Mesenchymal stem cell (in vitro differentiated cells and primary cell): ENCODE measurements around the gene STX4.

Source experiments
- DNase-seq: peaks from one replicate; pipeline ENCODE4 v3.0.0-alpha.2; 2013
- H2AFZ ChIP-seq: one replicate; pipeline ENCODE4 v1.6.1; 2013; ENCODE audit warnings: low read depth, mild to moderate bottlenecking, control low read depth, inconsistent platforms, low read length, moderate library complexity
- H2AK5ac ChIP-seq: 2 replicates; pipeline ENCODE4 v1.6.1; 2013; ENCODE audit warnings: low read length, moderate library complexity, mild to moderate bottlenecking, inconsistent platforms; ENCODE audit not compliant: severe bottlenecking
- H2BK120ac ChIP-seq: one replicate; pipeline ENCODE4 v1.6.1; 2013; ENCODE audit warnings: low read depth, mild to moderate bottlenecking, inconsistent platforms, low read length, moderate library complexity
- H2BK12ac ChIP-seq, 2 experiments: one replicate each; pipeline ENCODE4 v1.6.1; 2013; ENCODE audit warnings: inconsistent platforms in 2 of 2, low read length in 2 of 2, mild to moderate bottlenecking in 2 of 2, moderate library complexity in 2 of 2, control low read depth in 1 of 2
- H2BK15ac ChIP-seq: one replicate; pipeline ENCODE4 v1.6.1; 2013; ENCODE audit warnings: mild to moderate bottlenecking, low read depth, inconsistent platforms; ENCODE audit not compliant: poor library complexity, severe bottlenecking
- H2BK5ac ChIP-seq: 2 replicates; pipeline ENCODE4 v1.6.1; 2013; ENCODE audit warnings: low read depth, mild to moderate bottlenecking, low read length, control low read depth, inconsistent platforms; ENCODE audit not compliant: poor library complexity, severe bottlenecking
- H3K14ac ChIP-seq, 2 experiments: one replicate each; pipeline ENCODE4 v1.6.1; 2013; ENCODE audit warnings: inconsistent platforms in 2 of 2, low read length in 2 of 2, control low read depth in 1 of 2, mild to moderate bottlenecking in 1 of 2, moderate library complexity in 1 of 2
- H3K18ac ChIP-seq, 2 experiments: one replicate each; pipeline ENCODE4 v1.6.1; 2013; ENCODE audit warnings: inconsistent platforms in 2 of 2, low read length in 2 of 2, control low read depth in 1 of 2, low read depth in 1 of 2, mild to moderate bottlenecking in 1 of 2
- H3K23ac ChIP-seq, 2 experiments: one replicate each; pipeline ENCODE4 v1.6.1; 2013; ENCODE audit warnings: inconsistent platforms in 2 of 2, low read length in 2 of 2, mild to moderate bottlenecking in 2 of 2, moderate library complexity in 2 of 2, control low read depth in 1 of 2
- H3K27ac ChIP-seq: 2 replicates; pipeline ENCODE4 v1.5.1; 2013; ENCODE audit warnings: mild to moderate bottlenecking, moderate library complexity, low read length, control low read depth, inconsistent platforms; ENCODE audit not compliant: poor library complexity, severe bottlenecking
- H3K27me3 ChIP-seq, 2 experiments: 2 replicates each; pipeline versions ENCODE4 v1.6.1 to v1.7.0; 2013; ENCODE audit warnings: low read length in 2 of 2, mild to moderate bottlenecking in 2 of 2, moderate library complexity in 2 of 2, control low read depth in 1 of 2, inconsistent platforms in 1 of 2; ENCODE audit not compliant: control insufficient read depth in 1 of 2, insufficient read depth in 1 of 2
- H3K36me3 ChIP-seq, 2 experiments: 2 replicates each; pipeline versions ENCODE4 v1.6.1 to v1.7.0; 2013; ENCODE audit warnings: low read length in 2 of 2, control low read depth in 1 of 2, inconsistent platforms in 1 of 2, low read depth in 1 of 2, mild to moderate bottlenecking in 1 of 2; ENCODE audit not compliant: insufficient read depth in 2 of 2, control insufficient read depth in 1 of 2
- H3K4ac ChIP-seq, 2 experiments: one replicate each; pipeline ENCODE4 v1.6.1; 2013; ENCODE audit warnings: inconsistent platforms in 2 of 2, low read length in 2 of 2, mild to moderate bottlenecking in 2 of 2, moderate library complexity in 2 of 2, control low read depth in 1 of 2, low read depth in 1 of 2
- H3K4me1 ChIP-seq: 2 replicates; pipeline ENCODE4 v1.6.1; 2013; ENCODE audit warnings: low read depth, low read length, control low read depth; ENCODE audit not compliant: control insufficient read depth, insufficient read depth
- H3K4me2 ChIP-seq: 2 replicates; pipeline ENCODE4 v1.6.1; 2013; ENCODE audit warnings: low read length, mild to moderate bottlenecking, inconsistent platforms; ENCODE audit not compliant: poor library complexity, severe bottlenecking
- H3K4me3 ChIP-seq, 2 experiments: 2 replicates each; pipeline versions ENCODE4 v1.5.1 to v1.7.0; 2013; ENCODE audit warnings: low read length in 2 of 2, mild to moderate bottlenecking in 2 of 2, control low read depth in 1 of 2, low read depth in 1 of 2; ENCODE audit not compliant: insufficient read depth in 1 of 2
- H3K79me1 ChIP-seq: replicated peaks from 2 replicates; pipeline ENCODE4 v1.6.1; 2013; ENCODE audit warnings: mild to moderate bottlenecking, control low read depth, low read length, inconsistent platforms; ENCODE audit not compliant: poor library complexity, severe bottlenecking
- H3K9ac ChIP-seq: 2 replicates; pipeline ENCODE4 v1.7.0; 2013; ENCODE audit warnings: mild to moderate bottlenecking, low read length, moderate library complexity
- H3K9me3 ChIP-seq: 2 replicates; pipeline ENCODE4 v1.7.0; 2013; ENCODE audit warnings: mild to moderate bottlenecking, low read length; ENCODE audit not compliant: control insufficient read depth
- H4K8ac ChIP-seq: one replicate; pipeline ENCODE4 v1.6.1; 2013; ENCODE audit warnings: inconsistent platforms, mild to moderate bottlenecking, low read length, moderate library complexity
- H4K91ac ChIP-seq: one replicate; pipeline ENCODE4 v1.6.1; 2013; ENCODE audit warnings: mild to moderate bottlenecking, low read length, inconsistent platforms
- WGBS: methylation state at CpG from one replicate; pipeline ENCODE4 v1.1.7; 2013; ENCODE audit warnings: mixed read lengths; 5-methylcytosine and 5-hydroxymethylcytosine counted together

The STX4 gene

GRCh38 chr16:30996985-30997724 is 36.2 kb upstream of the STX4 start:
- no peaks in the 10 kb centered on the region for H3K9me3 ChIP-seq
- H2AFZ ChIP-seq, result peak overlapping the region; percentile 96
- H2BK15ac ChIP-seq, result peak overlapping the region; percentile 66
- peaks cover 6 to 19% of the 10 kb centered on the region in 2 experiments for H3K36me3 ChIP-seq
- 3% methylated on average over 55 of the region's 60 CpGs for WGBS
- H3K18ac ChIP-seq, result peak overlapping the region; percentile 73 to 94
- H4K8ac ChIP-seq, result peak overlapping the region; percentile 90
- H4K91ac ChIP-seq, result peak overlapping the region; percentile 70
- H3K4me1 ChIP-seq, result peaks cover 24% of the 10 kb centered on the region
- peak overlapping the region; percentile 61 for H2AK5ac ChIP-seq
- H3K79me1 ChIP-seq, result peaks cover 9% of the 10 kb centered on the region
- peak overlapping the region in 1 of 2 experiments; percentile 99 for H3K14ac ChIP-seq
- peak overlapping the region; percentile 51 for H2BK120ac ChIP-seq
- no peaks in the 10 kb centered on the region for H3K27me3 ChIP-seq
- peak overlapping the region; percentile 91 for H2BK5ac ChIP-seq
- H3K4me2 ChIP-seq, result peak overlapping the region; percentile 66
- H3K9ac ChIP-seq, result peak overlapping the region; percentile 92
- DNase-seq, result peak; percentile 72
- H3K4me3 ChIP-seq, result peak overlapping the region; percentile 39 to 78
- H2BK12ac ChIP-seq, result peak overlapping the region in 1 of 2 experiments; percentile 59
- peak overlapping the region; percentile 71 to 86 for H3K4ac ChIP-seq
- peak overlapping the region; percentile 98 for H3K27ac ChIP-seq
- H3K23ac ChIP-seq, result peak overlapping the region in 1 of 2 experiments; percentile 84

- Histone ChIP-seq H4K8ac (peak overlapping the region; percentile 90), H2BK5ac (peak overlapping the region; percentile 91), H3K4ac (peak overlapping the region; percentile 71 to 86), H3K27ac (peak overlapping the region; percentile 98), H3K27me3 (no peaks in the 10 kb centered on the region), H3K4me1 (peaks cover 28% of the 10 kb centered on the region), H3K4me2 (peak overlapping the region; percentile 66), H2AFZ (peak overlapping the region; percentile 96), H2BK12ac (peak overlapping the region in 1 of 2 experiments; percentile 59), H2AK5ac (peak overlapping the region; percentile 61), H3K14ac (peak overlapping the region in 1 of 2 experiments; percentile 99), H2BK120ac (no peak overlapping the region), H3K9ac (peak overlapping the region; percentile 92), H4K91ac (peak overlapping the region; percentile 59), H3K36me3 (peaks cover 3 to 10% of the 10 kb centered on the region in 2 experiments), H3K79me1 (peaks cover 11% of the 10 kb centered on the region), H3K9me3 (no peaks in the 10 kb centered on the region), H3K18ac (peak overlapping the region; percentile 71 to 94), H2BK15ac (peak overlapping the region; percentile 66), H3K23ac (peak overlapping the region in 1 of 2 experiments; percentile 84), H3K4me3 (peak overlapping the region; percentile 39 to 69)
- DNase-seq, result peak; percentile 78
- WGBS, result 28% methylated on average over 21 of the region's 21 CpGs
These were observed 35.3 kb upstream of the STX4 start for GRCh38 chr16:30997725-30998711.

- Histone ChIP-seq H3K23ac (peak overlapping the region in 1 of 2 experiments; percentile 26), H3K4me1 (peaks cover 30% of the 10 kb centered on the region), H3K14ac (no peak overlapping the region), H2BK12ac (peak overlapping the region in 1 of 2 experiments; percentile 39), H4K91ac (no peak overlapping the region), H2AK5ac (peak overlapping the region; percentile 67), H3K4ac (no peak overlapping the region), H3K27ac (peak overlapping the region; percentile 98), H3K79me1 (peaks cover 13% of the 10 kb centered on the region), H3K9ac (peak overlapping the region; percentile 92), H3K36me3 (peaks cover 0 to 6% of the 10 kb centered on the region in 2 experiments), H3K4me3 (peak overlapping the region in 1 of 2 experiments; percentile 35), H3K9me3 (no peaks in the 10 kb centered on the region), H2AFZ (no peak overlapping the region), H4K8ac (no peak overlapping the region), H3K27me3 (no peaks in the 10 kb centered on the region), H3K4me2 (no peak overlapping the region), H2BK15ac (no peak overlapping the region), H2BK120ac (no peak overlapping the region), H2BK5ac (peak overlapping the region; percentile 12), H3K18ac (peak overlapping the region in 1 of 2 experiments; percentile 44)
- peak; percentile 12 for DNase-seq
- 89% methylated on average over 5 of the region's 6 CpGs for WGBS
These were observed 34.3 kb upstream of the STX4 start for GRCh38 chr16:30998852-30999761.
